ENCODE measurements around the gene LRIT2.

LRIT2 gene

DNA sequence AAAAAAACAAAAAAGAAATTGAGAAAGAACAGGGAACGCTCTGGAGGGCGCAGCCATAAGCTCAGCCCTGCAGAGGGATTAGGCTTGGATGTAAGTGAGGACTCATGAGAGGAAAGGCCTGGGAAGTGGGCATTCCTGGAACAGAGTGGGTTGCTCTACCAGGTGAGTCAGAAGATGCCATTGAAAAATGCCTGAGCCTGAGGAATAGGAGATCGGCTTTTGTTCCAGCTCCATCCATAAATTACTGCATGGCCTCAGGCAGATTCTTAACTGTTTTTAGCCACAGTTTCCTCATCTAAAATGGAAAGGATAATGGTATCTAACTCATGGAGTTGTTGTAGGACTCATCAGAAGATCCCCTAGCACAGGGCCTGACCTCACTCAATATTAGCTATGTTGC, 18.4 kb upstream of the LRIT2 start:
- DNase-seq (ENCODE audit: low spot score) = no peak

DNA sequence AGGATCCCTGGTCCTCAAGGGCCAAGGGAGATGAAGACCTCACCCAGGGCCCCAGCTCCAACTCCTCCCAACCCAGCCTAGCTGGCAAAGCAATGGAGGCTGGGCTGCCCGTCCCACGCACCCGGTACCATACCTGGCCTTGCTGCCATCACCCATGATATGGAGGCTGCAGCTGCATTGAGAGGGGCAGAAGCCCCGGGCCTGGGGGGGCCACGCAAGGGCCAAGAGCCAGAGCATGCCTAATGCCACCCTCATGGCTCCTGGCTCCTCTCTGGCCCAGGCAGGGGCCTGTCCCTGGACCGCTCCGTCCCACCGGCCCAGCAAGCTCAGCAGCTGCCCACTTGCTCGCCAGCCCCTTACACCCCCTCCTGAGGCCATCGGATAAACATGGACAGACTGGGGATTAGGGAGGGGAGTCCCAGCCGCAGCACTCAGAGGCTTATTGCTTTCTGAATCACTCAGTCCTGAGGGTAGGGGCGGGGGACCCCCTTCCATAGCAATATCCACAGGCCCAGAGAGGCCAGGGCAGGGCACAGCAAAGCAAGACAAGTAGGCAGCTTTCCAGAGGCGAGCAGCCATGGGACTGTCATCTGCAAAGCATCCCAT, 15.9 kb upstream of the LRIT2 start, which contains the start of gene LRIT1:
TSS of gene LRIT1 (minus strand) at position 362 of the 606 bp plus-strand sequence. CDS start at position 255, 107 bp downstream.
- DNase-seq (ENCODE audit: low spot score) = no peak

DNA sequence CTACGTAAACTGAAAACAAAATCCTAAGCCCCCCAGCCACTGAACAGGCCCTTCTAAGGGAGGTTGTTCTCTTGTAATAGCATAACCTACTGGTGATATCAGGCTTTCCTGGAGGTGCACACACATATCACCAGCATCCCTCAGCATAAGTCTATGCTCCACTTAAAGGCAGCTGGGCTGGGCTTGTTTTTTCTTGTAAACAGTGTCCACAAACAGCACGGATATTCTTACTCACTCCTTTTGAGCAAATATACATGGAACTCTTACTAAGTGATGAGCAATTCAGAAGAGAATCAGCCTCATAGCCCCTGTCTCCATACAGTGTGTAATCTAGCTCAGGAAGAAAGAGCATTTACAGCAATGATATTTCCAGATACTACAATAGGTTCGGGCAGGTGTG, 13.6 kb upstream of the LRIT2 start:
- no peak for DNase-seq (ENCODE audit: low spot score)

DNA sequence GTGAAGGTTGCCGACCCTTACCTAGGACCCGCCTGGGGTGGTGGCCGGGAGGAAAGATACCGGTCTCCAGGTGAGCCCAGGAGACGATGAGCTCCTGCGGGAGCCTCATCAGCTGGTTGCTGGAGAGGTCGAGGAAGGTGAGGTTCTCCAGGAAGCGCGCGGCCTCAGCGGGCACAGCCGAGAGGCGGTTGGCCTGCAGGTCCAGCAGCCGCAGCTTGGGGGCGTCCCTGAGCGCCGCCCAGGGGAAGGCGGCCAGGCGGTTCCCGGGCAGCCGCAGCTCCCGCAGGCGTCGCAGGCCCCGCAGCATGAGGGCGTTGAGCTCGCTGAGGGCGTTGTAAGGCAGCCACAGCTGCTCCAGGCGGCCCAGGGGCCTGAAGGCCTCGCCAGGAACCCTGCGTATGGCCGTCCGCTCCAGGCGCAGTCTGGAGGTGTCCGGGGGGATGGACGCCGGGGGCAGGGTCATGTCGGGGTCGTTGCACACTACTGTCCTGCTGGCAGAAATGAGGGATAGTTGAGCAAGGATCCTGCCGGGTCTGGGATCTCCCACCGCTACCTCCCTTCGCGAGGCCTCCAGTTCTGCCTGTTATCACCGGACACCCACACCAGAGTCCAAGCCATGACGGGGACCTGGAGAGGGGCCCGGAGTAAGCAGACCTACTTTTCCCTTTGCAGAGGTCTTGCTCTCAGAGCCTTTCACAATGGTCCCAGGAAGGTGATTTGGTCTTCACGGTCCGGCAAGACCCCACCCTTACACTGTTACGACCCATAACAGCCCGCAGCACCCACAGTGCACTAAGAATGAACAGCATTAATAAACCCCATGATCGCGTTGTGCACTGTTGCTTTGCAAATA, 12.1 kb upstream of the LRIT2 start:
- no peak for DNase-seq (ENCODE audit: low spot score)

DNA sequence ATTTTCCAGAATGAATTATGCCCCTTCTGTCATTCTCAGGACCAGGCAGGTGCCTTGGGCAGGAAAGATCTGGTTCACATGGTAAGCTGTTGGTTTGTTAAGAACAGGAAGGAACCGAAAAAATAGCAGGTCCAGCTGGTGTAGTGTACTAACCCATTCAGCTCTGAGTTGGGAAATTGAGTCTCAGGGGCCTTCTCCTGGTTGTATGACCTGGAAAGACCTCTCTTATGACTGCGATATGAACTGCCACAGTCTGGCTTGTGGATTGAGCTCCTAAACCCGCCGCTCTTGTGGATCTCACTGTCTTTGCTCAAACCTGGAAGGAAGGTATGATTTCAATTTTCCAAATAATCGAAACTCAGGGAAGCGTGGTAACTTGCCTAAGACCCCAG, 11.5 kb upstream of the LRIT2 start:
- no peak for DNase-seq (ENCODE audit: low spot score)

DNA sequence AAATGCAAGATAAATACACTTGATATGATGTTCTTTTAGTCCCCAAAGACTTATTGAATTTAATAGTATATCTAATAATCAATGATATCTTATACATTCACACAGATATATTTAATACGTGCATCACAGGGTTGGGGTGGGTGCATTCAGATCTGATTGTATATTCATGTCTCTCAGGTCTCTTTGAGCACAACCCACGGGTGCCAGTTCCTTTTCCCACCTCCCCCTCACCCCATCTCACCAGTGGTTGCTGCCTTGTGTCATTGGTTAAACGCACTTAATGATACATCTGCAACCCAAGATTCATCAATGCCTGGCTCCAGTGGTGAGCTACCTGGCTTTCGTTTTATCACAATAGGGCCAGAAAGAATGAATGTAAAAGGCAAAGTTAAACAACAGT, 9.8 kb upstream of the LRIT2 start:
- DNase-seq (ENCODE audit: low spot score) = no peak

DNA sequence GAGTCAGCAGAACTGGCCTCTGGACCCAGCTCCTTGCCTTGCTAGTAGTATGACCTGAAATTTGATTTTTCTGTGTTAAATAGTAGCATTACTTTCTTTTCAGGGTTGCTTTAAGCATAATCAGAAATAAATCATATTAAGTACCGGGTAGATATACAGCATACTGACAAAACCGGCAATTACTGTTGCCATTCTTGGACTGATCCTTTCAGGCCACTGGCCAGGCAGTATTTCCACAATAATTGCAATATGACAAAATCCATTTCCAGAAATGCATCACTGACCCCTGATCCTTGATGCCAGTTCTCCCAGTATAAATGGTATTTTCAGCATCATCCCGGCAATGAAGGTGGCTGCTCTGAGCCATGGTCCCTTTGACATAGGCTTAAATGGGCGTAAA, 9.1 kb upstream of the LRIT2 start:
- no peak for DNase-seq (ENCODE audit: low spot score)

DNA sequence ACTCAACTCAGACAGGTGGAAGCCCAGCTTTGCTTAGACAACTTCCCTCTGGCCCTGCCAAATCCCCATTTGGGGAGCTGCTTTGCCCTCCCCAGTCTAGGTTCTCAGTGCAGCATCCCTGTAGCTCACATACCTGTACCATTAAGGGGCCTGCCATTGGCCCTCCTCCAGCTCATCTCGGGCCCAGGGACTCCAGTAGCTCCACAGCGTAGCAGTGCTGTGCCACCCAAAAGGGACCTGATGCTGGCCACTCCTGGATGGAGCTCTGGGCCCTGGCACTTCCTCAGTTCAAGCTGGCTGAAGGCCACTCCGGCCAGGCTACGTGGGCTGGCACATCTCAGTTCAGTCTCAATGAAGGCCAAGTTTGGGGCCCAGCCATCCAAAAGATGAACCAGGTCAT, 8.6 kb upstream of the LRIT2 start:
- DNase-seq (ENCODE audit: low spot score) = no peak

DNA sequence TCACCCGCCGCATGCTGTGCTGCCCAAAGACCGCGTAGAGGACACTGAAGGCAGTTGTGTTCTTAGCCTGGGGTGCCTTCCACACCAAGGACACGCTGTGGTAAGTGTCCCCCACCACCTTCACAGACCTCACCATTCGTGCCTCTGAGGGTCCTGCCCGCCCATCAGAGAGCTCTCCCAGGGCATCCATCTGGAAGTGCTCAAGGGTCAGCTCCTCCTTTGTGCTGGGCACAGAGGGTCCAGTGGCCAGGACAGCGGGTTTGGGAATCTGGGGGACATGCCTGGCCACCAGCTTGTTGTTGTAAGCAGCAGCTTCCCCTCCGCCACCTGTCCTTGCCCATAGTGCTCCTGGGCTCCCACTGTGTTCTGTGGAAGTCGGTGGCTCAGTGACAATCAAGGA, 7.0 kb upstream of the LRIT2 start:
- no peak for DNase-seq (ENCODE audit: low spot score)

DNA sequence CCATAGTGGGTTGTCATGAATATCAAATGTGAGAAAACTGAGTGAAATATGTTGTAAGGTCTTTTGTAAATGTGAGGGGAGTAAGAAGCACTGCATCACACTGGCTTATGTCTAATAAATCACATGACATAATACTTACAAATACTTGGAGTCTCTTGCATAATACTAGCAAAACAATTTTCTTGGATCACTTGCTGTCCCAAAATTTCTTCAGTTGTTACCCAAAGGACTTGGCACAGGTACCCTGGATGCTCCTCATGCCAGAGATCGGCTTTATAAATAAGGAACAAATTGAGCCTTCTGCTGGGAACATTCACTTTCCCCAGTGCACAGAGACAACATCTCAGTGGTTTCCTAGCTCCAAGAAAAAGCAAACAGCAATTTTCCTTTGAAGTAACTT, 5.0 kb upstream of the LRIT2 start:
- DNase-seq (ENCODE audit: low spot score) = no peak

DNA sequence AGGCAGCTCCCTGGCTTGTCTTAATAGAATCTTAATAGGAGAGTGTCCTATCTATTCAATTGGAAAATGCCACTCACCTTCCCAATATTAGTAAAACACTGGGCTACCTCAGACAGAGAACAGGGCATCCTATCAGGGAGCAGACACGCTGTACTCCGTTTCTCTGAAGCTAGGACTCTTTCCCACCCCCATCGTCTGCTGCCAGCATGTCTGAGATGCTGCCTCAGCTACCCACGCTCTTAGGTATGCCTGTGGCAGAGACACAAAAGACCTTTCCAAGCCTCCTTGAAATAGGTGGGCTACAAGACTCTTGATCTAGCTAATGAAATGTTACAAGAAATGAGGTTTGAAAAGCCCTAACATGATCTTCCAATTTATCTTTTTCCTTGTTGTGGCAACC, 2.5 kb upstream of the LRIT2 start:
- no peak for DNase-seq (ENCODE audit: low spot score)

DNA sequence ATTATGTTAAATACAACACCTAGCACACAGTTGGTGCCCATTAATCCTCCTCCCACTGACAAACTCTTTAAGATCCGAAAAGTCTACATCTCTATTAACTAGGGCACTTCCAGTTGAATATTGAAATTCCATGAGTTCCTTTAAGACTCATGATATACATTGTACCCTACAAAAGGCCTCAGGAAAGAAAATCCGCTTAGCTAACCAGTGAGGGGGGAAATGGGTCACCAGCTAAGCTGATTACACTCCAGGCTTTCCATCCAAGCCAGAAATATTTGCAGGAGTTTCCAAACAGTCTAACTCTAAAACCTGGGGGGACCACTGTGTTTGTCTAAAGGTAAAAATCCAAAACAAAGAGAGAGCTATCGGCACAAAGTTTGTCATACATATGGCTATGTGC, 1.3 kb upstream of the LRIT2 start:
- no peak for DNase-seq (ENCODE audit: low spot score)

DNA sequence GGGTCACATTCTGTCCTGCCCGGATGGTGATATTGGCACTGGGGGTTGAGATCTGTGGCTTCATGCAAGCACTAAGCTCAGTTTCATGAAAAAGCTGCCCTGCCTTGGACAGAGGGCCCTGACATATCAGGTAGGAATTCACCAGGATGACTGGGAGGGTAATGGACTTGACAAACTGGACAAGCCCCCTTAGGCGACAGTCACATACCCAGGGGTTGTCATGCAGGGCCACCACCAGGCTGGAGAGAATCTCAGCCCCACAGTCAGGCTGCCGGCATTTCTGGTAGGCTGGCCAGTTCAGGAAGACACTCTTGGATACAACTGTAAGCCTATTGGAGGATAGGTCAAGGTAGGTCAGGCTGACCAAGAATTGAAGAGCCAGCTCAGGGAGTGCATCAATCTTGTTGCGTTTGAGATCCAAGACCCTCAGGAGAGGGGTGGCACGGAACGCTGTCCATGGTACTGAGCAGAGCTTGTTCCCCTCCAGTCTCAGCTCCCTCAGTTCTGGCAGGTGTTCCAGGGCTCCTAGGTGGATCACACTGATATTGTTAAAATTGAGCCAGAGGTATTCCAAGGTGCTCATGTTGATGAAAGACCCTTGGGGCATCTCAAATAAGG, 824 bp downstream of the LRIT2 start:
- no peak for DNase-seq (ENCODE audit: low spot score)

DNA sequence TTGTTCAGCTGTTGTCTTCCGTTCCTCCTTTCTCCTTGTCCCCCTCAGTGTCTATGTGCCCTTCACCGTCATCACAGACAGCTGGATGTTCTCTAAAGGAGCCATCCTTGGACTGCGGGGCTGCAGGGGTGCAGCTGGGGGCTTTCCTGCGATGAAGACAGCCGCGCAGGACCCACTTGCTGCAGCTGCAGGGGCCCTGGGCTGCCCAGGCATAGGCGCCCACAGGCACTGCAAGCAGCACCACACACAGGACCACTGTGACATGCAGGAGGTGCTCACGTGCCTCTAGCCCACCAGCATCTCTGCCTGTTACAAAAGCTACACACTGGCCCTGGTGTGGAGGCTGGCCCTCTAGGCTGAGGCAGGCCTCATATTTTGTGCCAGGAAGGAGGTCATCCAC, 3.4 kb downstream of the LRIT2 start:
- no peak for DNase-seq (ENCODE audit: low spot score)

DNA sequence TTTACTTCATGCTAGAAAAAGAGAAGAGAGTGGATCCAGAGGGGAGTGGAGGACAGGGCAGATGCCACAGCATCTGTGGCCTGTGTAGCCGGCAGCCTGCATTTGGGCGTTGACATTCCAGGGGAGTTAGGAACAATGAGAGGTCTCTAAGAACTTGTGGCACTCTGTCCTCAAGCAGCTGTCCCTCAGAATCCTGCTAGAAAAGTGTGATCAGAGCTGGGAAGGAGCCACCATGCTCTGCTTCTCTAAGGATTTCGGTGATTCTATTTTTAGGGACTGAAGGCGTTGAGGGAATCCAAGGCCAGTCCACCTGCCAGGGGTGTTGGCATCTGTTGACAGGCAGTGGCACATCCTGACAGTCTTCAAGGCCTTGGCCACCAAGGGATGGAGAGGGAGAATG, 7.6 kb downstream of the LRIT2 start:
- no peak for DNase-seq (ENCODE audit: low spot score)

DNA sequence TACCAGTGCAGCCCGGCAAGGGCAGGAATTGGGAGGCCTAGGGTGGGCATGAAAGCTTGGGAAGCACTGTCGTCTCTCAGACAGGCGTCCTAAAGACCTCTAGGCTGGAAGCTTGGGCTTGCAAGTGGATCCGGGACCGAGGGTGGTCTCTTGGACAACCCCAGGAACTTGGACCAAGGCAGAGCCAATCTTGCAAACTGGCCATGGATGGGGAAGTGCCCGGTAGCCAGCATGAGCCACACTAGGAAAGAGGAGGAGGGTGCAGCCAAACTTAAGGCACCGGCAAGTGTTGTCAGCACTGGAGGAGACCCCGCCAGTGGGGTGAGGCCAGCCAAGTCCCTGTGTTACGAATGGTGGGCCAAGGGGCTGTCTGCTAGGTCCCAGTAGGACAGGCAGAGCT, 8.5 kb downstream of the LRIT2 start:
- DNase-seq (ENCODE audit: low spot score) = no peak

DNA sequence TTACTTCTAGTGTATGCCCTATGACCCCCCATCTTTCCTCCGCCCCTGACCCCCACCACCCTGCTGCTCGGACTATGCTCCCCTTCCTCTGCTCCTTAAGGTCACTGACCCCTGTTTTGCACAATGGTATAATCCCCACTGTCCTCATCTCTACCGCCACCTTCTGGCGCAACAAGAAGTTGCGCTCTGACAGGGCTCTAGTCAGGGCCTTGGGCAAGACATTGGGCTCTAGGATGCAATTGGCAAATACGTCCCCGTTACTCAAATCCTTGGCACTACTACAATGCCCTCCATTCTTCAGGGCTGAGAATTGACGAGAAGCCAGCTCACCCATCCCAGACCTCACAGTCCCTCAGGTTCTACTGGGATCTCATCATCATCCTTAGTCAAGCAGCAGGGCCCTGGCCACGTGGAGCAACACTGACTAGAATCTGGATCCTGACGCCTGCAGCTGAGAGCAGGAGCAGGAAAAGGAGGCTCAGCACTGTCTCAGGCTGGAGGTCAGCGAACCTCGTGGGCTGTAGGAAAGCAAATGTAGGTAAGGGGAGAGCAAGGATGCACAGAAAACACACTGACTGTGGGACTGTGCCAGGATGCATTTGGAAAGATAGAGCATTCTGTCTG, 10.6 kb downstream of the LRIT2 start:
- DNase-seq (ENCODE audit: low spot score) = peak; percentile 13

DNA sequence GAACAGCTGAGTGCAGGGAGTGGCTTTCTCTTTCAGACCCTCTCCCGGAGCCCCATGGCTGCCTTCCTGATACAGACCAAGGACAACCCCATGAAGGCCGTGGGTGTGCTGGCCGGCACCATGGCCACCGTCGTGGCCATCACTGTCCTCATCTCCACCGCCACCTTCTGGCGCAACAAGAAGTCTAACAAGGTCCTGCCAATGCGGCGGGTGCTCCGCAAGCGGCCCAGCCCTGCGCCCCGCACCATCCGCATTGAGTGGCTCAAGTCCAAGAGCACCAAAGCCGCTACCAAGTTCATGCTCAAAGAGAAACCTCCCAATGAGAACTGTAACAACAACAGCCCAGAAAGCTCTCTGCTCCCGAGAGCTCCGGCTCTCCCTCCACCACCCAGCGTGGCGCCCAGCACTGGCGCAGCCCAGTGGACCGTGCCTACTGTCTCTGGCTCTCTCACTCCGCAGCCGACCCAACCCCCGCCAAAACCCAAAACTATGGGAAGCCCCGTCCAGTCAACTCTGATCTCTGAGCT, 11.2 kb downstream of the LRIT2 start:
- no peak for DNase-seq (ENCODE audit: low spot score)

DNA sequence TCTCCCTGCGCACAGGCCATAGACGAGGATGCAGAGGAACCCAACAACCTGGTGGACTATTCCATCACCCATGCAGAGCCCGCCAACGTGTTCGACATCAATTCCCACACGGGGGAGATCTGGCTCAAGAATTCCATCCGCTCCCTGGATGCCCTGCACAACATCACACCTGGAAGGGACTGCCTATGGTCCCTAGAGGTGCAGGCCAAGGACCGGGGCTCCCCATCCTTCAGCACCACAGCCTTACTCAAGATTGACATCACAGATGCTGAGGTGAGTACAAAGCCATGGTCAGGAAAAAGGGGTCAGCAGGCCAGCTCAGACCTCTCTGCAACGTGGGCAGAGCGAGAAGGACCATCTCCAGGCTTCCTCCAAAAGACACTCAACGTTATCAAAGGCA, 12.3 kb downstream of the LRIT2 start:
- DNase-seq (ENCODE audit: low spot score) = no peak

DNA sequence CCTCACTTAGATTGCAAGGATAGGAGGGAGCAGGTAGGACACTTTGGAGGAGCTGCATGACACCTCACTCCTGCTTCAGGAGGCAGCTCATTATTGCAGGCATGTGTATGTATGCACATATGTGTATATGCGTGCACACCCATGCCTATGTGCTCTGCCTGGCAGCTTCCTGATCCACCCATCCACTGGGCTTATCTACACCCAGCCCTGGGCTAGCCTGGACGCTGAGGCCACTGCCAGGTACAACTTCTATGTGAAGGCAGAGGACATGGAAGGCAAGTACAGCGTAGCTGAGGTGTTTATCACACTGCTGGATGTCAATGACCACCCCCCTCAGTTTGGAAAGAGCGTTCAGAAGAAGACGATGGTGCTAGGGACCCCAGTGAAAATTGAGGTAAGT, 13.3 kb downstream of the LRIT2 start:
- DNase-seq (ENCODE audit: low spot score) = no peak

DNA sequence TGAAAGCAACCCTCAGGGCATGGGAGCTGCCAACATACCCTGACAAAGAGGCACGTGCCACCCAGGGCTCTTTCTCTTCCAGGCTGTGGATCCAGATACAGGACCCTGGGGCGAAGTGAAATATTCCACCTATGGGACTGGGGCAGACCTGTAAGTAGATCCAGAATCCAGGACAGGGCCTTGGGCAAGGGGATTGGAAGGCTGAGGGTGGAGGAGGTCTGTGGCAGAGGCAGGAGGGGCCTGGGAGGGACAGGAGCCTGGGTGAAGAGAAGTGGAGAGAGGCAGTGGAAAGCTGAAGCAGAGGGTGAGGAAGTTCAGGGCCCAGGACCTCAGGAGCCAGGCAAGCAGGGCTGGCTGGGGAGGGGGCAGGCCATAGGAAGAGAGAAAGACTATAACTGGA, 13.8 kb downstream of the LRIT2 start:
- no peak for DNase-seq (ENCODE audit: low spot score)

DNA sequence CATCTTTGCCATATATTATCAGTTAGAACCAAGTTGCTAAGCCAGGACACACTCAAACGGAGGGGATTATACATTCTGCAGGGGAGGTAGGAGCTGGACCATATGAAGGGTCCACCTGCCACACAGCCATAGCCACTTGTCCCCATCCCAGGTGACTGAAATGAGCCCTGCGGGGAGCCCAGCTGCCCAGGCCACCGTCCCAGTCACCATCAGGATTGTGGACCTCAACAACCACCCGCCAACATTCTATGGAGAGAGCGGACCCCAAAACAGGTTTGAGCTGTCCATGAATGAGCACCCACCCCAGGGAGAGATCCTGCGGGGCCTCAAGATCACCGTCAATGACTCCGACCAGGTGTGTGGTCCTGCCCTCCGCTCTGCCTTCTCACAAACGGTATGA, 17.3 kb downstream of the LRIT2 start:
- DNase-seq (ENCODE audit: low spot score) = no peak
